H9 (cell line): Measurements from ENCODE around the gene DNAH8. TPM values are rescaled to one million over a fixed set of nuclear protein-coding genes. Genes with fewer than 3 reads are reported as not detected.

Experiments used
- DNase-seq: peaks from one replicate; pipeline ENCODE4 v3.0.0-alpha.2; 2017
- H2AFZ ChIP-seq: one replicate; pipeline ENCODE4 v1.6.1; 2013; ENCODE audit warnings: mild to moderate bottlenecking, low read length, control low read depth, moderate library complexity
- H2AK5ac ChIP-seq: 2 replicates; pipeline ENCODE4 v1.6.1; 2013; ENCODE audit warnings: low read length, control low read depth, mixed read lengths; ENCODE audit not compliant: insufficient read length
- H2BK120ac ChIP-seq: one replicate; pipeline ENCODE4 v1.6.1; 2013; ENCODE audit warnings: low read depth, mild to moderate bottlenecking, low read length, control low read depth, inconsistent platforms; ENCODE audit not compliant: poor library complexity, severe bottlenecking
- H2BK12ac ChIP-seq: 2 replicates; pipeline ENCODE4 v1.6.1; 2013; ENCODE audit warnings: low read length, control low read depth, mixed read lengths, low read depth; ENCODE audit not compliant: insufficient read length
- H2BK15ac ChIP-seq: 2 replicates; pipeline ENCODE4 v1.6.1; 2013; ENCODE audit warnings: low read depth, low read length, control low read depth
- H2BK20ac ChIP-seq: one replicate; pipeline ENCODE4 v1.6.1; 2013; ENCODE audit warnings: low read depth, mild to moderate bottlenecking, low read length, control low read depth, inconsistent platforms; ENCODE audit not compliant: poor library complexity, severe bottlenecking
- H2BK5ac ChIP-seq: 2 replicates; pipeline ENCODE4 v1.6.1; 2013; ENCODE audit warnings: low read length, control low read depth, mixed read lengths; ENCODE audit not compliant: insufficient read length
- H3K14ac ChIP-seq: 2 replicates; pipeline ENCODE4 v1.6.1; 2013; ENCODE audit warnings: low read length, control low read depth; ENCODE audit not compliant: insufficient read depth
- H3K18ac ChIP-seq: 2 replicates; pipeline ENCODE4 v1.6.1; 2013; ENCODE audit warnings: low read depth, mild to moderate bottlenecking, mixed read lengths, low read length, control low read depth; ENCODE audit not compliant: insufficient read length
- H3K23ac ChIP-seq: 2 replicates; pipeline ENCODE4 v1.6.1; 2013; ENCODE audit warnings: low read length, control low read depth, mixed read lengths, low read depth; ENCODE audit not compliant: insufficient read length
- H3K23me2 ChIP-seq: 2 replicates; pipeline ENCODE4 v1.6.1; 2013; ENCODE audit warnings: low read depth, mild to moderate bottlenecking, mixed read lengths, low read length, control low read depth; ENCODE audit not compliant: insufficient read length, poor library complexity, severe bottlenecking
- H3K27ac ChIP-seq: 2 replicates; pipeline ENCODE4 v1.5.1; 2013; ENCODE audit warnings: low read length, control low read depth, mixed read lengths, low read depth; ENCODE audit not compliant: insufficient read length
- H3K27me3 ChIP-seq: 2 replicates; pipeline ENCODE4 v1.6.1; 2013; ENCODE audit warnings: low read length, control low read depth, inconsistent platforms; ENCODE audit not compliant: insufficient read depth
- H3K4ac ChIP-seq: 2 replicates; pipeline ENCODE4 v1.6.1; 2013; ENCODE audit warnings: low read depth, mild to moderate bottlenecking, control low read depth, inconsistent platforms, low read length, moderate library complexity
- H3K4me1 ChIP-seq: 2 replicates; pipeline ENCODE4 v1.6.1; 2013; ENCODE audit warnings: low read length, control low read depth, inconsistent platforms; ENCODE audit not compliant: insufficient read depth
- H3K4me2 ChIP-seq: 2 replicates; pipeline ENCODE4 v1.6.1; 2013; ENCODE audit warnings: low read length, control low read depth, mixed read lengths; ENCODE audit not compliant: insufficient read length, insufficient read depth
- H3K56ac ChIP-seq: 2 replicates; pipeline ENCODE4 v1.6.1; 2013; ENCODE audit warnings: low read depth, mild to moderate bottlenecking, mixed read lengths, low read length, control low read depth; ENCODE audit not compliant: insufficient read length
- H3K79me1 ChIP-seq: 2 replicates; pipeline ENCODE4 v1.6.1; 2013; ENCODE audit warnings: low read depth, mild to moderate bottlenecking, moderate library complexity, low read length, control low read depth, inconsistent platforms; ENCODE audit not compliant: insufficient read depth, poor library complexity, severe bottlenecking
- H3K79me2 ChIP-seq: 2 replicates; pipeline ENCODE4 v1.6.1; 2013; ENCODE audit warnings: low read length, control low read depth, inconsistent platforms; ENCODE audit not compliant: insufficient read depth
- H3K9ac ChIP-seq: 2 replicates; pipeline ENCODE4 v1.6.1; 2013; ENCODE audit warnings: low read length, control low read depth, mixed read lengths; ENCODE audit not compliant: insufficient read length; ENCODE audit errors: extremely low read depth
- H3K9me3 ChIP-seq: one replicate; pipeline ENCODE4 v1.6.1; 2013; ENCODE audit warnings: low read depth, low read length, inconsistent platforms; ENCODE audit not compliant: control insufficient read depth
- H3T11ph ChIP-seq: one replicate; pipeline ENCODE4 v1.6.1; 2013; ENCODE audit warnings: mild to moderate bottlenecking, low read length, control low read depth, inconsistent platforms
- H4K20me1 ChIP-seq: one replicate; pipeline ENCODE4 v1.6.1; 2013; ENCODE audit not compliant: control insufficient read depth, insufficient read length, insufficient read depth
- H4K5ac ChIP-seq: 2 replicates; pipeline ENCODE4 v1.6.1; 2013; ENCODE audit warnings: low read depth, mild to moderate bottlenecking, mixed read lengths, low read length, control low read depth; ENCODE audit not compliant: insufficient read length
- H4K8ac ChIP-seq: replicated peaks from 2 replicates; pipeline ENCODE4 v1.6.1; 2013; ENCODE audit warnings: low read length, control low read depth, mixed read lengths, low read depth; ENCODE audit not compliant: insufficient read length
- H4K91ac ChIP-seq: 2 replicates; pipeline ENCODE4 v1.6.1; 2013; ENCODE audit warnings: low read depth, mild to moderate bottlenecking, moderate library complexity, mixed read lengths, low read length, control low read depth; ENCODE audit not compliant: insufficient read length
- H3K27ac Mint-ChIP-seq, 3 experiments: 2 replicates in 2 of 3; 3 replicates in 1 of 3; pipeline ENCODE4 v1.8.0; 2020 to 2021; ENCODE audit warnings: mixed read lengths in 3 of 3, mild to moderate bottlenecking in 1 of 3, moderate library complexity in 1 of 3
- H3K27me3 Mint-ChIP-seq: 2 replicates; pipeline ENCODE4 v1.8.0; 2021; ENCODE audit warnings: low read depth, mild to moderate bottlenecking, moderate library complexity, mixed read lengths
- H3K36me3 Mint-ChIP-seq, 3 experiments: 2 replicates in 2 of 3; 3 replicates in 1 of 3; pipeline ENCODE4 v1.8.0; 2020 to 2021; ENCODE audit warnings: low read depth in 3 of 3, mixed read lengths in 3 of 3; ENCODE audit not compliant: insufficient read depth in 1 of 3
- H3K4me1 Mint-ChIP-seq, 2 experiments: 2 replicates each; pipeline ENCODE4 v1.8.0; 2020; ENCODE audit warnings: mixed read lengths in 2 of 2
- H3K4me3 Mint-ChIP-seq, 2 experiments: 2 replicates in 1 of 2; 3 replicates in 1 of 2; pipeline ENCODE4 v1.8.0; 2020 to 2021; ENCODE audit warnings: mild to moderate bottlenecking in 2 of 2, mixed read lengths in 2 of 2, moderate library complexity in 1 of 2
- H3K9me3 Mint-ChIP-seq, 2 experiments: 2 replicates in 1 of 2; 3 replicates in 1 of 2; pipeline ENCODE4 v1.8.0; 2020; ENCODE audit warnings: mild to moderate bottlenecking in 2 of 2, mixed read lengths in 2 of 2, moderate library complexity in 1 of 2
- WGBS: extraction: QIAGEN DNeasy Blood & Tissue Kit; methylation state at CpG from one replicate; pipeline ENCODE4 v1.1.7; 2013; ENCODE audit warnings: missing lambda C conversion rate, low lambda C conversion rate, mixed read lengths; ENCODE audit not compliant: insufficient read length; ENCODE audit errors: extremely low coverage; 5-methylcytosine and 5-hydroxymethylcytosine counted together
- total RNA-seq: library from RNA; stranded (reverse); gene quantifications from 2 replicates; pipeline ENCODE4 v1.2.1, GENCODE V29; 2021
- TF ChIP-seq, protein P1 (sequence below): fragments of 200-600 bp; sonication (generic); conservative IDR thresholded peaks from 3 replicates; pipeline ENCODE4 v1.8.0; 2021; ENCODE audit warnings: antibody characterized with exemption, mild to moderate bottlenecking

Gene DNAH8
- total RNA-seq, 1 experiment from 2014 or later = not detected

DNA sequence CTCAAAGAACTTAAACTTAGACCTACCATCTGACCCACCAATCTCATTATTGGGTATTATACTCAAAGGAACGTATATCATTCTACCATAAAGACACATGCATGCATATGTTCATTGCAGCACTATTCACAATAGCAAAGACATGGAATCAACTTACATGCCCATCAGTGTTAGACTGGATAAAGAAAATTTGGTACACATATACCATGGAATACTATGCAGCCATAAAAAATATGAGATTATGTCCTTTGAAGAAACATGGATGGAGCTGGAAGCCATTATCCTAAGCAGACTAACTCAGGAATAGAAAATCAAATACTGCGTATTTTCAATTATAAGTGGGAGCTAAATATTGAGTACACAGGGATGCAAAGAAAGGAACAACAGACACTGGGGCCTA, 167.0 kb downstream of the DNAH8 start:
- H3K23me2 ChIP-seq = no peaks in the 10 kb centered on the region
- TF ChIP-seq, protein P1, sequence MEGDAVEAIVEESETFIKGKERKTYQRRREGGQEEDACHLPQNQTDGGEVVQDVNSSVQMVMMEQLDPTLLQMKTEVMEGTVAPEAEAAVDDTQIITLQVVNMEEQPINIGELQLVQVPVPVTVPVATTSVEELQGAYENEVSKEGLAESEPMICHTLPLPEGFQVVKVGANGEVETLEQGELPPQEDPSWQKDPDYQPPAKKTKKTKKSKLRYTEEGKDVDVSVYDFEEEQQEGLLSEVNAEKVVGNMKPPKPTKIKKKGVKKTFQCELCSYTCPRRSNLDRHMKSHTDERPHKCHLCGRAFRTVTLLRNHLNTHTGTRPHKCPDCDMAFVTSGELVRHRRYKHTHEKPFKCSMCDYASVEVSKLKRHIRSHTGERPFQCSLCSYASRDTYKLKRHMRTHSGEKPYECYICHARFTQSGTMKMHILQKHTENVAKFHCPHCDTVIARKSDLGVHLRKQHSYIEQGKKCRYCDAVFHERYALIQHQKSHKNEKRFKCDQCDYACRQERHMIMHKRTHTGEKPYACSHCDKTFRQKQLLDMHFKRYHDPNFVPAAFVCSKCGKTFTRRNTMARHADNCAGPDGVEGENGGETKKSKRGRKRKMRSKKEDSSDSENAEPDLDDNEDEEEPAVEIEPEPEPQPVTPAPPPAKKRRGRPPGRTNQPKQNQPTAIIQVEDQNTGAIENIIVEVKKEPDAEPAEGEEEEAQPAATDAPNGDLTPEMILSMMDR = no peak
- no peaks in the 10 kb centered on the region for H3K4me1 Mint-ChIP-seq
- DNase-seq = no peak
- no peak overlapping the region for H2AK5ac ChIP-seq
- no peak overlapping the region for H2BK5ac ChIP-seq
- no peak overlapping the region for H4K91ac ChIP-seq
- no peaks in the 10 kb centered on the region for H3K27me3 Mint-ChIP-seq
- H4K8ac ChIP-seq = no peak overlapping the region
- no peaks in the 10 kb centered on the region for H3K27me3 ChIP-seq
- no peaks in the 10 kb centered on the region for H3K4me1 ChIP-seq
- H3K4ac ChIP-seq = no peak overlapping the region
- no peaks in the 10 kb centered on the region for H3K79me1 ChIP-seq
- H3K18ac ChIP-seq = no peak overlapping the region
- H2BK120ac ChIP-seq = no peak overlapping the region
- H3K9me3 ChIP-seq = no peaks in the 10 kb centered on the region
- H2BK12ac ChIP-seq = no peak overlapping the region
- H3K27ac ChIP-seq = no peak overlapping the region
- H3K56ac ChIP-seq = no peak overlapping the region
- no peak overlapping the region for H2AFZ ChIP-seq
- H3K4me3 Mint-ChIP-seq = no peak overlapping the region
- H3K79me2 ChIP-seq = no peaks in the 10 kb centered on the region
- no peak overlapping the region for H4K5ac ChIP-seq
- no peak overlapping the region for H3K23ac ChIP-seq
- H3T11ph ChIP-seq = no peak overlapping the region
- no peaks in the 10 kb centered on the region for H3K9me3 Mint-ChIP-seq
- no peaks in the 10 kb centered on the region for H3K36me3 Mint-ChIP-seq
- no peak overlapping the region for H3K27ac Mint-ChIP-seq
- H3K4me2 ChIP-seq = no peak overlapping the region
- no peak overlapping the region for H2BK20ac ChIP-seq
- no peaks in the 10 kb centered on the region for H4K20me1 ChIP-seq
- H3K14ac ChIP-seq = no peak overlapping the region
- WGBS = no CpG with 5 or more reads among the region's 2 CpGs
- H3K9ac ChIP-seq = no peak overlapping the region
- no peak overlapping the region for H2BK15ac ChIP-seq
